Bone marrow (tissue), 2 donors: ENCODE measurements around the gene PTPN1.
A peak's percentile ranks its signal among the peaks of the same experiment; 100 is the strongest.

Experiments
- DNase-seq, 2 donors: peaks; one replicate each; lab custom pipeline; 2025; lab: John Stamatoyannopoulos, UW

The PTPN1 gene

DNA sequence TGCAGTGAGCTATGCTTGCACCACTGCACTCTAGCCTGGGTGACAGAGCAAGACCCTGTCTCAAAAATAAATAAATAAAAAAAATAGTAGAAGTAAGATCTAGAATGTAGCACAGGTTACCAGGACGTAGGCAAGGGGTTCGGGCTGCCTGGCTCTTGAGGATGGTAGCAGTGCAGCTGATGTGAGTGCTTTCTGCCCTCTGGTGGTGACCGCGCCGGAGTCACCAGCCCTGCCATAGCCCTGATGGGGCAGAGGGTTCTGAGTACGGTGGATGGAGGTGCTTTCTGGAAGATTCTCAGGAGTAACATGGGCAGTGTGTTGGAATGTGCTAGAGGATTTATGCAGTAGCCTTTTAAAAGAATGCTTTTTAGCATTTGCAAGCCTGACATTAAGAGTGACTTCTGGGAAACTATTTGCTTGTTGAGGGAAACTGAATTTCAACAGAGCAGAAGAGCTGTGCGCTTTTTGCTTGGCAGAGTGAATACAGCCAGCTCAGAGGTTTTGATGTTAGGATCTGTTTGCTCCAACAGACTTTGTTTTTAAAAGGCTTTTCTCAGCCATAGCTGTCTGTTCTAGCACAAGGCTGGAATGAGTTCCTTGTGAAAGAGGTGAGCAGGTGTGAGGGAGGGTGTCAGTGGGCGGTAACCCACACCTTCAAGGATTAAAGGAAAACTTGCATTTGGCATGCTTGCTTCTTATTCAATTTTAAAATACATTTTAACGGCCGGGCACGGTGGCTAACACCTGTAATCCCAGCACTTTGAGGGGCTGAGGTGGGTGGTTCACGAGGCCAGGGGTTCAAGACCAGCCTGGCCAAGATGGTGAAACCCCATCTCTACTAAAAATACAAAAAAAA, 65.9 kb downstream of the PTPN1 start:
- peak in 1 of 2 donors; percentile 44 for DNase-seq

DNA sequence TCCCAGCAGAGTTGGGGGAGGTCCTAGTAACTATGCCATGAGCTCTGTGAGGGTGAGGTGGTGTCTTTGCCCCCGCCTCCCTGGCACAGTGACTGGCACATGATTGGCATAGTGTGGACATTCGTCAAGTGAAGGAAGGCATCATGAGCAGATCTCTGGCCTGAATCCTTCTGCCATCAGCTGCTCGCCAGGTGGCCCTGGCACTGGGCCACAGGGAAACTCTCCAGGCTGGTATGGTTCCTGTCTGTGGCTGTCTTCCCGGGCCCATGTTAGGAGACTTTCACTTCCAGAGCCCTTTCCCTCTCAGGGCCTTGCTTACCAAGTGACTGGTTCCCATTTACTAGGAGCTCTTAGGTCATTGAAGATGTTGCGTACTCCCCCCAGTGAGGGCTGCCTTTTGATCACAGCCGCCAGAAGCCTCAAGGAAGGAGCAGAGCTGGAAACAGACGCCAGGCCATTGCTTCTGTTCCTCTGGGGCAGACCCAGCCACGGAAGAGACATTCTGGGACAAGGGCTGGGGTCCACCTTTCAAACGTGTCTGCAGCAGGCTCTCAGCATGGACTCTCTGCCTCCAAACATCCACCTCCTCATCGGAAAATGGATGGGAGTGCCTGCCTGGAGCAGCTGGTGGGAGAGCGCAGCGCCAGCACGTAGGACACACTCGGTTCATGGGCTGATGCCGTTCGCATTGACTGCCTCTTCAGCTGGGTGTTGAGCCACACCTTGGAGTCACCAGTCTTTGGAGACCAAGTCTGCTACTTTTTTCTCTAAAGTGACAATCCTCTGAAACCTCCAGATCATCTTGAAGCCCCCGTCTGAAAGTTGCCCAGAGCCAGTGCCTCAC, 67.2 kb downstream of the PTPN1 start:
- no peak for DNase-seq

DNA sequence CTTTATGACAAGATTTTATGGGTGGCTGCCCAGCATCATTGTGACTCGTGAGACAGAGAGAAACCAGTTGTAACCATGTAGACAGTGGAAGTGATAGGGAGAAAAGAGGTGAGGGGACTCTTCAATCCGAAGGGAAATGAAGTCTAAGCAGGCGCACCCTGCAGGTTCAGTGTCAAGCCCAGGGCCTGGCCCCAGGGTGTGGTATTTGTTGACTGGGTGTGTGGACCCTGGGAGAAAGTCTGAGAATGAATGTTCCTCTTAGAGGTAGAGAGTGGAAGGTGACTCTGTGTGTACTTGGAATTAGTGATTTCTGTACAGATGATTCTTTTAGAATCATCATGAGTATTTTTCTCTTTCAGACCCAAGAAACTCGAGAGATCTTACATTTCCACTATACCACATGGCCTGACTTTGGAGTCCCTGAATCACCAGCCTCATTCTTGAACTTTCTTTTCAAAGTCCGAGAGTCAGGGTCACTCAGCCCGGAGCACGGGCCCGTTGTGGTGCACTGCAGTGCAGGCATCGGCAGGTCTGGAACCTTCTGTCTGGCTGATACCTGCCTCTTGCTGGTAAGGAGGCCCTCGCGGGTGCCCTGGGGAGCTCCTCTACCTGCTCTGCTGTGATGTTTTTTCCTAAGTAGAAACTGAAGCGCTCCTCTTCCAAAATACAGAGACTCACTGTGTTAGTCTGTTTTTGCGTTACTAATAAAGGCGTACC, 68.0 kb downstream of the PTPN1 start:
- DNase-seq: no peak

DNA sequence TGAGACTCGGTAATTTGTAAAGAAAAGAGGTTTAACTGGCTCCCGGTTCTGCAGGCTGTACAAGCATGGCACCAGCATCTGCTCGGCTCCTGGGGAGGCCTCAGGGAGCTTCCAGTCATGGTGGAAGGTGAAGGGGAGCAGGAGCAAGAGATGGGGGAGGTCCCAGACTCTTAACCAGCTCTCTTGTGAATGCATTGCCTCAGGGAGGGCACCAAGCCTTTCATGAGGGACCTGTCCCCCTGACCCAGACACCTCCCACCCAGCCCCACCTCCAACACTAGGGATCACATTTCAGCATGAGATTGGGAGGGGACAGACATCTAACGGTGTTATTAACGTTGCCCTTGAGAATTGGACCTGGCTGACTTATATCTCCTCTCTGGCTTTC, 68.6 kb downstream of the PTPN1 start:
- no peak for DNase-seq

- no peak for DNase-seq
These were observed 69.3 kb downstream of the PTPN1 start for GRCh38 chr20:50579511-50579910.

DNA sequence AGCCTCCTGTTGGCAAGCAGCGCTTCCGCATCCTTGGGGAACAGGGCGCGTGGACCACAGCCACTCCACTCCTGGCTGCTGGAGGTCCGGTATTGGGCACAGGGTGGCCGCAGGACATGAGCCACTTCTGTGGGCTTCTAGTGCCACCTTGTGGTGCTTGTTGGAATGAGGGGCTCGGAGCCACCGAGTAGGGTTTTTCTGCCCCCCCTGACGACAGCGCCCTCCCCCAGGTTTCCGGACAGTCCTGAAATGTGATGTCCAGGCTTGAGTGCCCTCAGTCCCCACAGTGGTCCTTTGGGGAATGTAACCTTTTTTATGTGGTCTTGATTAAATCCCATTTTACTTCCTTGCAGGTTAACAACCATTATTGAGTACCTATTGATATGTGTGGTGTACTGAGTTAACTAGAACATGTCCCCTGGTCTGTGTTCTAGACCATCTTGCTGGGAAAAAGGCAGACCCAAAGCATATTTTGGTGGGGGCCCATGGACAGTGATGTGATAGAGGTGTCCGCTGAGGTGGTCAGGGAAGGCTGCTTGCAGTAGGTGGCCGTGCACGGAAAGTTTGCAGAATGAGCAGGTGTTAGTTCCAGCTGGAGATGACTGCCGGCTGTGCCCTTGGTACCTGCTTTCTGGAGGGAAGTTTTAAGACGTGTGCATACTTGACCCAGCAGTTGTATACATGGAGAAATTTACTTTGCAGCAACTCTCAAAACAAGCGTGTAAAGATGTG, 70.0 kb downstream of the PTPN1 start:
- peak; percentile 13 to 24 for DNase-seq

GRCh38 chr20:50580842-50581544, 70.8 kb downstream of the PTPN1 start:
- no peak for DNase-seq

GRCh38 chr20:50582092-50582491, 71.9 kb downstream of the PTPN1 start:
- no peak for DNase-seq

DNA sequence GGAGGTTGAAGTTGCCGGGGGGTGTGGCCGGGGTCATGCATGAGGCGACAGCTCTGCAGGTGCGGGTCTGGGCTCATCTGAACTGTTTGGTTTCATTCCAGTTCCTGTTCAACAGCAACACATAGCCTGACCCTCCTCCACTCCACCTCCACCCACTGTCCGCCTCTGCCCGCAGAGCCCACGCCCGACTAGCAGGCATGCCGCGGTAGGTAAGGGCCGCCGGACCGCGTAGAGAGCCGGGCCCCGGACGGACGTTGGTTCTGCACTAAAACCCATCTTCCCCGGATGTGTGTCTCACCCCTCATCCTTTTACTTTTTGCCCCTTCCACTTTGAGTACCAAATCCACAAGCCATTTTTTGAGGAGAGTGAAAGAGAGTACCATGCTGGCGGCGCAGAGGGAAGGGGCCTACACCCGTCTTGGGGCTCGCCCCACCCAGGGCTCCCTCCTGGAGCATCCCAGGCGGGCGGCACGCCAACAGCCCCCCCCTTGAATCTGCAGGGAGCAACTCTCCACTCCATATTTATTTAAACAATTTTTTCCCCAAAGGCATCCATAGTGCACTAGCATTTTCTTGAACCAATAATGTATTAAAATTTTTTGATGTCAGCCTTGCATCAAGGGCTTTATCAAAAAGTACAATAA, 72.5 kb downstream of the PTPN1 start:
- DNase-seq: no peak

DNA sequence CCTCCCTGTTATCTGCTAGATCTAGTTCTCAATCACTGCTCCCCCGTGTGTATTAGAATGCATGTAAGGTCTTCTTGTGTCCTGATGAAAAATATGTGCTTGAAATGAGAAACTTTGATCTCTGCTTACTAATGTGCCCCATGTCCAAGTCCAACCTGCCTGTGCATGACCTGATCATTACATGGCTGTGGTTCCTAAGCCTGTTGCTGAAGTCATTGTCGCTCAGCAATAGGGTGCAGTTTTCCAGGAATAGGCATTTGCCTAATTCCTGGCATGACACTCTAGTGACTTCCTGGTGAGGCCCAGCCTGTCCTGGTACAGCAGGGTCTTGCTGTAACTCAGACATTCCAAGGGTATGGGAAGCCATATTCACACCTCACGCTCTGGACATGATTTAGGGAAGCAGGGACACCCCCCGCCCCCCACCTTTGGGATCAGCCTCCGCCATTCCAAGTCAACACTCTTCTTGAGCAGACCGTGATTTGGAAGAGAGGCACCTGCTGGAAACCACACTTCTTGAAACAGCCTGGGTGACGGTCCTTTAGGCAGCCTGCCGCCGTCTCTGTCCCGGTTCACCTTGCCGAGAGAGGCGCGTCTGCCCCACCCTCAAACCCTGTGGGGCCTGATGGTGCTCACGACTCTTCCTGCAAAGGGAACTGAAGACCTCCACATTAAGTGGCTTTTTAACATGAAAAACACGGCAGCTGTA, 73.4 kb downstream of the PTPN1 start:
- DNase-seq: no peak

- no peak for DNase-seq
These were observed 74.5 kb downstream of the PTPN1 start for GRCh38 chr20:50584687-50585086.

GRCh38 chr20:50585214-50585613, 75.0 kb downstream of the PTPN1 start:
- DNase-seq: no peak

- DNase-seq: no peak
These were observed 75.5 kb downstream of the PTPN1 start for GRCh38 chr20:50585678-50586077.

GRCh38 chr20:50586531-50587232, 76.5 kb downstream of the PTPN1 start:
- DNase-seq: no peak

DNA sequence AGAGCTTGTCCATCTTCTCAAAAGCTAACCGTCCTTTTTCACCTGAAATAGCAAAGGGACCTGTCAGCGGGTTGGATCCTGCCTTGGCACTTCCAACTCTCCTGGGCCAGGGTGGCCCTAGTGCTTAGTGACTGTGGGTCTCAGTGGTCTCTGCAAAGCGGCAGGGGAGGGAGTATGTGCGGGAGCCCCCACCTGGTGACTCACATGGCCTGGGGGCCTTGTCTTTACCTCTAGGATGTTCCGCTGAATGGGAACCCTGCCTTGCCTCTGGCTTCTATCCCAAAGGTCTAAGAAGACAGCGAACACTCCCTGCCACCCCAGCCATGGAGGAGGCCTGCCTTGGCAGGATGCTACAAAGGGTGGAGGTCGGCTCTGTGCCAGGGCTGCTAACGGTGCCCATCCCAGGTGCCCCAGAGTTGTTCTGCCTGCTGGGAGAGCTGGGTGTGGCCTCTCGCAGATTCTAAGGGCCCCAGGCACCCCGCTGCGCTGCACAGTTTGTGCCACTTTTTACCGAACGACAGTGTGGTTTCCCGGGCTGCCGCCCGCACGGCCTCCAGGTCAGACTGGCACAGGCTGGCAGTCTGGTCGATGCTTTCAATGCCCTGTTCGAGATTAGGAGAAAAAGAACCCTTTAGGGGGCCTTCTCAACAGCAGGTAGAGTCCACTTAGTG, 77.2 kb downstream of the PTPN1 start:
- no peak for DNase-seq

GRCh38 chr20:50588034-50588736, 78.0 kb downstream of the PTPN1 start:
- peak; percentile 18 to 25 for DNase-seq

GRCh38 chr20:50589548-50590347, 79.6 kb downstream of the PTPN1 start:
- DNase-seq: no peak
